MM.1S (cell line): ENCODE measurements around the gene CSGALNACT2.
A peak's percentile ranks its signal among the peaks of the same experiment; 100 is the strongest.

ENCODE experiments used
- DNase-seq: peaks from one replicate; pipeline ENCODE4 v3.0.0-alpha.2; 2015
- H2AFZ ChIP-seq: fragments of 300-600 bp; sonication (generic); 2 replicates; pipeline ENCODE4 v1.6.0; 2016; ENCODE audit warnings: antibody characterized with exemption, low read length
- H3F3A ChIP-seq: fragments of 300-600 bp; sonication (generic); 2 replicates; pipeline ENCODE4 v1.6.1; 2016; ENCODE audit warnings: mild to moderate bottlenecking, antibody characterized with exemption, low read length, moderate library complexity, mixed read lengths; ENCODE audit not compliant: insufficient read depth
- H3K27ac ChIP-seq: fragments of 300-600 bp; sonication (generic); 2 replicates; pipeline ENCODE4 v1.5.1; 2016; ENCODE audit warnings: mild to moderate bottlenecking, low read length
- H3K27me3 ChIP-seq: fragments of 300-600 bp; sonication (generic); replicated peaks from 2 replicates; pipeline ENCODE4 v1.6.0; 2016; ENCODE audit warnings: low read length; ENCODE audit not compliant: insufficient read depth
- H3K36me3 ChIP-seq: fragments of 300-600 bp; sonication (generic); replicated peaks from 2 replicates; pipeline ENCODE4 v1.6.1; 2016; ENCODE audit warnings: mild to moderate bottlenecking, low read length, mixed read lengths; ENCODE audit not compliant: insufficient read depth
- H3K4me1 ChIP-seq: fragments of 300-600 bp; sonication (generic); 2 replicates; pipeline ENCODE4 v1.6.1; 2016; ENCODE audit warnings: low read length, mixed read lengths
- H3K4me2 ChIP-seq: fragments of 300-600 bp; sonication (generic); 2 replicates; pipeline ENCODE4 v1.6.0; 2016; ENCODE audit warnings: low read depth, low read length
- H3K4me3 ChIP-seq: fragments of 300-600 bp; sonication (generic); 2 replicates; pipeline ENCODE4 v1.5.1; 2016; ENCODE audit warnings: low read length, mixed read lengths
- H3K79me2 ChIP-seq: fragments of 300-600 bp; sonication (generic); 2 replicates; pipeline ENCODE4 v1.6.1; 2016; ENCODE audit warnings: mixed run types, low read length, mixed read lengths
- H3K9ac ChIP-seq: fragments of 300-600 bp; sonication (generic); 2 replicates; pipeline ENCODE4 v1.6.1; 2016; ENCODE audit warnings: low read length, mixed read lengths
- H3K9me2 ChIP-seq: fragments of 300-600 bp; sonication (generic); replicated peaks from 2 replicates; pipeline ENCODE4 v1.6.1; 2016; ENCODE audit warnings: mild to moderate bottlenecking, low read length, mixed read lengths; ENCODE audit not compliant: insufficient read depth
- H3K9me3 ChIP-seq: fragments of 300-600 bp; sonication (generic); replicated peaks from 2 replicates; pipeline ENCODE4 v1.6.1; 2016; ENCODE audit warnings: mild to moderate bottlenecking, low read length, mixed read lengths; ENCODE audit not compliant: insufficient read depth
- H4K20me1 ChIP-seq: fragments of 300-600 bp; sonication (generic); 2 replicates; pipeline ENCODE4 v1.6.1; 2016; ENCODE audit warnings: mild to moderate bottlenecking, low read length, moderate library complexity, mixed read lengths; ENCODE audit not compliant: insufficient read depth
- CTCF ChIP-seq: fragments of 300-600 bp; sonication (generic); IDR thresholded peaks from 2 replicates; pipeline ENCODE4 v1.5.1; 2016; ENCODE audit warnings: antibody characterized with exemption, low read length, mixed read lengths
- EZH2 ChIP-seq: fragments of 300-600 bp; sonication (generic); optimal IDR thresholded peaks from 2 replicates; pipeline ENCODE3; 2017; ENCODE audit warnings: low read depth, mild to moderate bottlenecking, antibody characterized with exemption, low read length, mixed read lengths
- EZH2phosphoT487 ChIP-seq: fragments of 300-600 bp; sonication (generic); IDR thresholded peaks from 2 replicates; pipeline ENCODE4 v1.6.1; 2018; ENCODE audit warnings: antibody characterized with exemption, low read length

The CSGALNACT2 gene

GRCh38 chr10:43106256-43107091 lies 31.8 kb upstream of the CSGALNACT2 start:
- Histone ChIP-seq H2AFZ (peak overlapping the region; percentile 95; the same call in 1 of the 2 replicates), H3K4me3 (no peak overlapping the region), H3K9ac (no peak overlapping the region), H3K36me3 (no peaks in the 10 kb centered on the region), H3K79me2 (no peaks in the 10 kb centered on the region), H3F3A (no peaks in the 10 kb centered on the region), H3K4me1 (peaks cover 28% of the 10 kb centered on the region), H3K4me2 (0 out of 2 replicates have a peak overlapping the region, but pooled peaks have one; percentile 100), H3K9me2 (no peaks in the 10 kb centered on the region), H3K27ac (no peak overlapping the region), H4K20me1 (no peaks in the 10 kb centered on the region), H3K9me3 (no peaks in the 10 kb centered on the region), H3K27me3 (no peaks in the 10 kb centered on the region; the same call in none of the 2 replicates)
- no peak for TF ChIP-seq CTCF
- no peak for TF ChIP-seq EZH2
- TF ChIP-seq EZH2phosphoT487: no peak
- DNase-seq: peak; percentile 6

GRCh38 chr10:43108951-43109350 lies 29.3 kb upstream of the CSGALNACT2 start:
- peaks cover 28% of the 10 kb centered on the region for H3K4me1 ChIP-seq
- no peaks in the 10 kb centered on the region for H3K9me2 ChIP-seq
- no peaks in the 10 kb centered on the region for H3K9me3 ChIP-seq
- H4K20me1 ChIP-seq: no peaks in the 10 kb centered on the region
- no peaks in the 10 kb centered on the region for H3K79me2 ChIP-seq
- H3K36me3 ChIP-seq: no peaks in the 10 kb centered on the region
- DNase-seq: no peak
- no peak overlapping the region for H3K27ac ChIP-seq
- H3F3A ChIP-seq: no peaks in the 10 kb centered on the region
- no peak overlapping the region for H3K4me2 ChIP-seq
- no peak for TF ChIP-seq CTCF
- TF ChIP-seq EZH2: no peak
- TF ChIP-seq EZH2phosphoT487: no peak
- H2AFZ ChIP-seq: no peak overlapping the region
- H3K27me3 ChIP-seq: no peaks in the 10 kb centered on the region; the same call in 1 of the 2 replicates
- no peak overlapping the region for H3K9ac ChIP-seq
- H3K4me3 ChIP-seq: no peak overlapping the region

GRCh38 chr10:43109671-43110249 lies 28.5 kb upstream of the CSGALNACT2 start:
- no peaks in the 10 kb centered on the region for H3K36me3 ChIP-seq
- H3K79me2 ChIP-seq: no peaks in the 10 kb centered on the region
- H3F3A ChIP-seq: no peaks in the 10 kb centered on the region
- H3K4me1 ChIP-seq: peaks cover 28% of the 10 kb centered on the region
- H3K9me2 ChIP-seq: no peaks in the 10 kb centered on the region
- H4K20me1 ChIP-seq: no peaks in the 10 kb centered on the region
- H3K27ac ChIP-seq: no peak overlapping the region
- H3K27me3 ChIP-seq: no peaks in the 10 kb centered on the region; the same call in 1 of the 2 replicates
- peak overlapping the region; percentile 75; the same call in 1 of the 2 replicates for H3K4me2 ChIP-seq
- DNase-seq: peak; percentile 4
- 0 out of 2 replicates have a peak overlapping the region, but pooled peaks have one; percentile 35 for H2AFZ ChIP-seq
- no peak for TF ChIP-seq EZH2
- TF ChIP-seq CTCF: no peak
- TF ChIP-seq EZH2phosphoT487: no peak
- no peak overlapping the region for H3K9ac ChIP-seq
- no peaks in the 10 kb centered on the region for H3K9me3 ChIP-seq
- no peak overlapping the region for H3K4me3 ChIP-seq
